GM21515 (cell line): ENCODE results near the gene SLC15A4.

ENCODE experiments used
- ATAC-seq: cut with Tn5 transposase; IDR thresholded peaks from one replicate; pipeline ENCODE4 v1.9.1; 2021; ENCODE audit not compliant: unreplicated experiment

SLC15A4 gene

GRCh38 chr12:128763395-128763794 is 60.4 kb downstream of the SLC15A4 start:
- no peak for ATAC-seq

- ATAC-seq, result no peak
Observed at GRCh38 chr12:128761379-128761790, 62.4 kb downstream of the SLC15A4 start.

- no peak for ATAC-seq
Observed at GRCh38 chr12:128755566-128755965, 68.2 kb downstream of the SLC15A4 start.

- no peak for ATAC-seq
Observed at GRCh38 chr12:128754275-128754674, 69.5 kb downstream of the SLC15A4 start.

DNA sequence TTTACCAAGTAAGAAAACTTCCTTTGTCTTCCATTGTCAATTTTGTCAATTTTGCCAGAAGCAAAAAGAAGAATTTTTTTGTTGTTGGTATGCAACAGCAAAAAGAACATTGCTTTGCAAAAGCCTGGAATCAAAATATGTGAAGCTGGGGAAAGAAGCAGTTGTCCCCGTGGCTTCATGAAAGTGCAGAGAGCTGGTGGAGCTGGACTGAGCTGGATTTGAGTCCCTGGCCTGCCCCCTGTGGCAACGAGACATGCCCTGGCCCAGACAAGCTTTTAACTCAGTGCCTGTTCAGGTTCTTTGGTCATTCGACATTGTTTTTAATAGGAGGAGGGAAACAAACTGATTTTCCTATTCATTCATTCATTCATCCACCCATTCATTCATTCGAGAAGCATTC is 70.3 kb downstream of the SLC15A4 start:
- ATAC-seq, result no peak

DNA sequence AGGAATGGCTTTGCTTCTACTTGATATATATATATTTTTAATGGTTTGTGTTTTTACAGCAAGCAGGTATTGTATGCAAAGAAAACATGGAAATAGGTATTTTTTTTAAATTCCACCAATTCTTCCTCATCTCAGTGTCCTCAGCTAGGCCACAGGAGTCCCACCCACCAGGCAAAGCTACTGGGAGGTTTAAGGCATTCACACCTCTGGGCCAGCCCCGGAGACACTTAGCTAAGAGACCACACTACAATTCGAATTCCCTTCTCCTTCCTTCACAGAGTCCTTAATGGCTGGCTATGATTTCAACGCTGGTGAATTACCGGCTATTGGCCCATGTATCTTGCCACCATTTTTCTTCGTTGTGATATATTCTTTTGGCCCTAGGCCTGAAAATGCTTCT is 71.4 kb downstream of the SLC15A4 start:
- ATAC-seq, result no peak

DNA sequence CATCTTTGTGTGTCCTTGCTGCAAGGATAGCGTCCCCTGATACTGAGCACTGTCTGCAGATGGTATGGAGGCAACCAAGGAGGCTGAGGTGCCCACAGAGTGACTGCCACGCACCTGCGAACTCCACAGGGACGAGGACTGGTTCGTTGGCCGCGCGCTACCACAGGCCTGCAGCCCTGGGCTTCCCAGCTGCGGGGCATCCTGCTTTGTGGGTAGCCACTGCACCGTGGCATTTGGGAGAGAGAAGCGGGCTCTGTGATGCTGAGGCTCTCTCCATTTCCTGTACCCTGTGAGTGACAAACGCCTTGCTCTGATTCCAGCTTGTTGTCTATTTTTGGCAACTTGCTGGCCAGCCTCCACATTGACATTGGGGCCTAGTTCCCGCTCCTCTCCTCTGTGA is 76.3 kb downstream of the SLC15A4 start:
- ATAC-seq, result no peak

DNA sequence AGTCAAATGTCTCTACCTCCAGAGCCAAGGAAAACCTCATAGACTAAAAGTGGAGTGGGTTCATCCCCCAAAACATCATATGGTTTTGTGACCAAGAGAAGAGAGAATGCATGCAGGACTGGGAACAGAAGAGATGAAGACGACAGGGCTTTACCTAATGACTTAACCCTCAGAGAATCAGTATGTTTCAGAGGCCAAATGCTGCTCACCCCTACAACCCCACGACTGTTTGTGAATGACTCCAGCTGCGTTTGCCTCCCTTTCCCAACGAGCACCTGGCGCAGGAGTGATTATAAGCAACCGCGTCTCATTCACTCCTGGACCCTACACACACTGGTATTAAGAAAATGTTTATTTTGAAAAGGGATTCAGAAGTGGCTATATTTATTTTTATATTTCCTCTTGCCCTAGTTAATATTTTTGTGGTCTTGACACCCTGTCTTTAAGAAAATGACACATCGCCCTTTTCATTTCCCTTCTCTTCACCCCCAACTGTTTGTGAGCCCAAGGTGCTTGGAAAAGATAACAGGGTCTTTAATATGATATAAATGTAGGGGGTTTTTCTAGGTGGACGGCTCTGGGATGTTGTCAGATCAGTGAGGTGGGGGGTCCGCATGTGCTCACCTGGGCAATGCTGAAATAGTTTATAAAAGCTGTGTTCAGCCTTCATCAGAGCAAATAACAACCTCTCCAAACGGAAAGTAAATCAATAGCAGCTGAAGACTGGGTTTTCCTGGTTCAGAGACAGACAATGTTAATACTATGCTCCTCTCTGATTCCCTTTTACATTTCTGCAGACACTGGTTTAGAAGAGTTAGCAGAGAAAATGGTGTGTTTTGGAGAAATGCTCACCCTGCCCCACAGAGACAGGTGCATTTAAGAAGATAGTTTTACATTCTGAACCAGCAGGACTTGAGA is 77.7 kb downstream of the SLC15A4 start:
- no peak for ATAC-seq

GRCh38 chr12:128743916-128744315 is 79.8 kb downstream of the SLC15A4 start:
- no peak for ATAC-seq
